ENCODE data around the gene CCL22.

DNA sequence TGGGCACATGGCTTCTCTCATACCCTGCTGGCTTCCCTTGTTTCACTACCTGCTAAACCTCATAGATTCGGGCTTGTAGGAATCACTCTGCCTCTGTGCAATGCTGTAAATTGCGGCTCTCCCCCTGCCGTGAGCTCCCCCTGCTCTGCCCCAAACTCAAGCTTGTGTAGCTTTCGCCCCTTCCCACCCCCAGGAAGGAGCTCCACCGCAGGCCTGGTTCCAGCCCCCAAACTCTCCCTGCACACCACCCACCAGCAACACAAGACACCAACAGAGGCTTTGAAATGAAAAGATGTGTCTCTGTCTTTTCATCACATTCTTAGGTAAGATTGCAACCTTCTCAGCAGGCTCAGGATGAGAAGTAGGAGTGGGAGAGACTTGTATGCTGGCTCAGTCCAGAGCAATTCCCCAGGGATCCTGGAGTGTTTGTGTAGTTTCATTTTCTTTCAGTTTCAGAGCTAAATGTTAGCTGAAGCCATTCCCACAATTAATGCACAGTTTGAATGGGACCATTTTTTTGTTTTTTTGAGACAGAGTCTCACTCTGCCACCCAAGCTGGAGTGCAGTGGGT lies 27.9 kb downstream of the CCL22 start:
- no peak for TF ChIP-seq POLR2A (IDR thresholded peaks at IDR 0.05)
- TF ChIP-seq, protein P1, sequence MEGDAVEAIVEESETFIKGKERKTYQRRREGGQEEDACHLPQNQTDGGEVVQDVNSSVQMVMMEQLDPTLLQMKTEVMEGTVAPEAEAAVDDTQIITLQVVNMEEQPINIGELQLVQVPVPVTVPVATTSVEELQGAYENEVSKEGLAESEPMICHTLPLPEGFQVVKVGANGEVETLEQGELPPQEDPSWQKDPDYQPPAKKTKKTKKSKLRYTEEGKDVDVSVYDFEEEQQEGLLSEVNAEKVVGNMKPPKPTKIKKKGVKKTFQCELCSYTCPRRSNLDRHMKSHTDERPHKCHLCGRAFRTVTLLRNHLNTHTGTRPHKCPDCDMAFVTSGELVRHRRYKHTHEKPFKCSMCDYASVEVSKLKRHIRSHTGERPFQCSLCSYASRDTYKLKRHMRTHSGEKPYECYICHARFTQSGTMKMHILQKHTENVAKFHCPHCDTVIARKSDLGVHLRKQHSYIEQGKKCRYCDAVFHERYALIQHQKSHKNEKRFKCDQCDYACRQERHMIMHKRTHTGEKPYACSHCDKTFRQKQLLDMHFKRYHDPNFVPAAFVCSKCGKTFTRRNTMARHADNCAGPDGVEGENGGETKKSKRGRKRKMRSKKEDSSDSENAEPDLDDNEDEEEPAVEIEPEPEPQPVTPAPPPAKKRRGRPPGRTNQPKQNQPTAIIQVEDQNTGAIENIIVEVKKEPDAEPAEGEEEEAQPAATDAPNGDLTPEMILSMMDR (IDR thresholded peaks at IDR 0.05): no peak
